Measurements from ENCODE around the gene BCS1L. TPM values are rescaled to one million over a fixed set of nuclear protein-coding genes. Genes with fewer than 3 reads are reported as not detected.
A peak's percentile ranks its signal among the peaks of the same experiment; 100 is the strongest.

BCS1L gene
- 38.5 TPM for total RNA-seq
- long read RNA-seq, transcript BCS1L-201 (8 exons, 1,454 nt): major isoform, 9 of 36 reads
- long read RNA-seq, partial matches to known transcripts: 10 of 36 reads
- long read RNA-seq, other reads (novel, unspliced or antisense): 15 of 36 reads

GRCh38 chr2:218659258-218659987, at the start of gene BCS1L, which contains the start of gene ZNF142:
TSS of gene BCS1L (plus strand) at chr2:218659683. CDS start at chr2:218660988, 1,305 bp downstream.
TSS of gene ZNF142 (minus strand) at chr2:218659623. CDS start at chr2:218656429, 3,194 bp downstream.
- Histone ChIP-seq H3K4me3 (peak within 1 kb of the TSS; percentile 98), H3K36me3 (peaks cover 63% of the 10 kb centered on the region), H3K9me3 (no peaks in the 10 kb centered on the region), H3K27me3 (no peaks in the 10 kb centered on the region), H3K4me1 (peaks cover 14% of the 10 kb centered on the region), H3K27ac (peak within 1 kb of the TSS; percentile 71)
- intact Hi-C loops (cut with DNase I): no loop called here
- peak; percentile 95 for DNase-seq
- peak; percentile 98 for ATAC-seq
- no peak for TF ChIP-seq CTCF (IDR thresholded peaks at IDR 0.05)

- DNase-seq: no peak
- Histone ChIP-seq H3K27me3 (no peaks in the 10 kb centered on the region), H3K27ac (no peak overlapping the region), H3K4me1 (no peaks in the 10 kb centered on the region), H3K9me3 (no peaks in the 10 kb centered on the region), H3K4me3 (no peak overlapping the region), H3K36me3 (no peaks in the 10 kb centered on the region)
- ATAC-seq: no peak
- intact Hi-C loops (cut with DNase I): no loop called here
- no peak for TF ChIP-seq CTCF (IDR thresholded peaks at IDR 0.05)
Measured at GRCh38 chr2:218615868-218616315, 43.6 kb upstream of the BCS1L start.

GRCh38 chr2:218618102-218618860, 41.2 kb upstream of the BCS1L start:
- no peak for TF ChIP-seq CTCF (IDR thresholded peaks at IDR 0.05)
- Histone ChIP-seq H3K27ac (no peak overlapping the region), H3K4me3 (no peak overlapping the region), H3K36me3 (no peaks in the 10 kb centered on the region), H3K4me1 (no peaks in the 10 kb centered on the region), H3K27me3 (no peaks in the 10 kb centered on the region), H3K9me3 (no peaks in the 10 kb centered on the region)
- intact Hi-C loops (cut with DNase I): no loop called here
- ATAC-seq (no peak), DNase-seq (no peak)

GRCh38 chr2:218621007-218621406, 38.5 kb upstream of the BCS1L start:
- no peak for TF ChIP-seq CTCF (IDR thresholded peaks at IDR 0.05)
- ATAC-seq (no peak), DNase-seq (no peak)
- H3K27me3 ChIP-seq: no peaks in the 10 kb centered on the region
- H3K4me3 ChIP-seq: no peak overlapping the region
- H3K36me3 ChIP-seq: no peaks in the 10 kb centered on the region
- no peaks in the 10 kb centered on the region for H3K9me3 ChIP-seq
- no peaks in the 10 kb centered on the region for H3K4me1 ChIP-seq
- intact Hi-C loops (cut with DNase I): no loop called here
- no peak overlapping the region for H3K27ac ChIP-seq

GRCh38 chr2:218622606-218623365, 36.7 kb upstream of the BCS1L start:
- DNase-seq (no peak), ATAC-seq (no peak)
- intact Hi-C loops (cut with DNase I): no loop called here
- Histone ChIP-seq H3K36me3 (no peaks in the 10 kb centered on the region), H3K9me3 (no peaks in the 10 kb centered on the region), H3K27ac (no peak overlapping the region), H3K4me1 (no peaks in the 10 kb centered on the region), H3K4me3 (no peak overlapping the region), H3K27me3 (no peaks in the 10 kb centered on the region)
- TF ChIP-seq CTCF (IDR thresholded peaks at IDR 0.05): no peak
